Astrocyte of the spinal cord (primary cell): ENCODE results near the gene ABTB2.

Source experiments
- DNase-seq: peaks from one replicate; pipeline ENCODE4 v3.0.0; 2011; ENCODE audit warnings: low read depth, low spot score
- H3K4me3 ChIP-seq: 2 replicates; pipeline ENCODE4 v1.5.1; 2011; ENCODE audit warnings: low read depth, mild to moderate bottlenecking, low read length, moderate library complexity
- in situ Hi-C: cut with HindIII; loops from 2 replicates; pipeline ENCODE4 v1.10.0; 2017; ENCODE audit warnings: low sequenced_read_pairs
- TF ChIP-seq, protein P1 (sequence below): IDR thresholded peaks from 2 replicates; pipeline ENCODE4 v1.5.1; 2012; ENCODE audit warnings: low read depth, mild to moderate bottlenecking, low read length, inconsistent platforms

Gene ABTB2

DNA sequence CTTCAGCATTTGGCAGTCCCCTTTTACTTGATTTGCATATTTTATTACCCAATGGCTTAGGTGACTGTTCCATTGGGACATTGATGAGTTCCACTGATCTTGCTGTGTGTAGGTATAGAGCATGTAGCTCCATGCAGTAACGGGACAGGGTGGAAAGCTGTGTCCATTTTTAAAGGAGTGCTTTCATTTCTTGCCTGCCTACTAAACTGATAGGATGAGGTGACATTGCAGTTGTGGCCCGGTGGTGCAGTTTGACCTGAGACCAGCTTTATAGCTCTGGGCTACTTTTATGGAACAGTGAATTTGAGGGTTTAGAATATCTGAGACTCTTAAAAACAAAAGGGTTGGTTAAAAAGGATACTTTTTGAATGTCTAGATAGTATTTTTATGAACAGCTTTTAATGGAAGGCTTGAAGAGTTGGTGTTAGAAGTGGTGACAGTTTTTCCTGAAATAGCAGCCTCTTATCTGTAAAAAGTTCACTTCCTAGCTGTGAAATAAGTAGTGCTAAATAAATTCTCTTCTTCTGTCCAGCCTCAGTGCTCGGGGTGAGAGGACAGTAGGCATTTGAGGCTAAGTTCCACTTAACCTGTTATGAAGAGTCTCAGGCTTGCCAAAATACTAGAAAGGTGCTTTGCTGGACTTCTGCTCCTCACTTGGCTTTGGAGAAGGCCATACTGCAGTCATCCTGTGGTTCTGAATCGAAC is 225.4 kb downstream of the ABTB2 start:
- no peak for DNase-seq
- H3K4me3 ChIP-seq: no peak overlapping the region
- in situ Hi-C loops: no loop called here
- TF ChIP-seq, protein P1, sequence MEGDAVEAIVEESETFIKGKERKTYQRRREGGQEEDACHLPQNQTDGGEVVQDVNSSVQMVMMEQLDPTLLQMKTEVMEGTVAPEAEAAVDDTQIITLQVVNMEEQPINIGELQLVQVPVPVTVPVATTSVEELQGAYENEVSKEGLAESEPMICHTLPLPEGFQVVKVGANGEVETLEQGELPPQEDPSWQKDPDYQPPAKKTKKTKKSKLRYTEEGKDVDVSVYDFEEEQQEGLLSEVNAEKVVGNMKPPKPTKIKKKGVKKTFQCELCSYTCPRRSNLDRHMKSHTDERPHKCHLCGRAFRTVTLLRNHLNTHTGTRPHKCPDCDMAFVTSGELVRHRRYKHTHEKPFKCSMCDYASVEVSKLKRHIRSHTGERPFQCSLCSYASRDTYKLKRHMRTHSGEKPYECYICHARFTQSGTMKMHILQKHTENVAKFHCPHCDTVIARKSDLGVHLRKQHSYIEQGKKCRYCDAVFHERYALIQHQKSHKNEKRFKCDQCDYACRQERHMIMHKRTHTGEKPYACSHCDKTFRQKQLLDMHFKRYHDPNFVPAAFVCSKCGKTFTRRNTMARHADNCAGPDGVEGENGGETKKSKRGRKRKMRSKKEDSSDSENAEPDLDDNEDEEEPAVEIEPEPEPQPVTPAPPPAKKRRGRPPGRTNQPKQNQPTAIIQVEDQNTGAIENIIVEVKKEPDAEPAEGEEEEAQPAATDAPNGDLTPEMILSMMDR: no peak

DNA sequence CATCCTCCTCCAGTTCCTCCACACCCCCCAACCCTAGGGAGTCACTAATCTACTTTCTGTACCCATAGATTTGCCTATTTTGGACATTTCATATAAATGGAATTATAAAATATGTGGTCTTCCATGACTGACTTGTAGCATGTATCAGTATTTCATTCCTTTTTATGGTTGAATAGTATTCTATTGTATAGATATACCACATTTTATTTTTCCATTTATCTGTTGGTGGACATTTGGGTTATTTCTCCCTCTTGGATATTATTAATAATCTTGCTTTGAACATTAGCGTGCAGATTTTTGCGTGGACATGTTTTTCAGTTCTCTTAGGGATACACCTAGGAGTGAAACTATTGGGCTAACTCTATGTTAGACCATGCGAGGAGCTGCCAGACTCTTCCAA is 229.0 kb downstream of the ABTB2 start:
- DNase-seq: no peak
- in situ Hi-C loops: no loop called here
- TF ChIP-seq, protein P1: no peak
- H3K4me3 ChIP-seq: no peak overlapping the region

DNA sequence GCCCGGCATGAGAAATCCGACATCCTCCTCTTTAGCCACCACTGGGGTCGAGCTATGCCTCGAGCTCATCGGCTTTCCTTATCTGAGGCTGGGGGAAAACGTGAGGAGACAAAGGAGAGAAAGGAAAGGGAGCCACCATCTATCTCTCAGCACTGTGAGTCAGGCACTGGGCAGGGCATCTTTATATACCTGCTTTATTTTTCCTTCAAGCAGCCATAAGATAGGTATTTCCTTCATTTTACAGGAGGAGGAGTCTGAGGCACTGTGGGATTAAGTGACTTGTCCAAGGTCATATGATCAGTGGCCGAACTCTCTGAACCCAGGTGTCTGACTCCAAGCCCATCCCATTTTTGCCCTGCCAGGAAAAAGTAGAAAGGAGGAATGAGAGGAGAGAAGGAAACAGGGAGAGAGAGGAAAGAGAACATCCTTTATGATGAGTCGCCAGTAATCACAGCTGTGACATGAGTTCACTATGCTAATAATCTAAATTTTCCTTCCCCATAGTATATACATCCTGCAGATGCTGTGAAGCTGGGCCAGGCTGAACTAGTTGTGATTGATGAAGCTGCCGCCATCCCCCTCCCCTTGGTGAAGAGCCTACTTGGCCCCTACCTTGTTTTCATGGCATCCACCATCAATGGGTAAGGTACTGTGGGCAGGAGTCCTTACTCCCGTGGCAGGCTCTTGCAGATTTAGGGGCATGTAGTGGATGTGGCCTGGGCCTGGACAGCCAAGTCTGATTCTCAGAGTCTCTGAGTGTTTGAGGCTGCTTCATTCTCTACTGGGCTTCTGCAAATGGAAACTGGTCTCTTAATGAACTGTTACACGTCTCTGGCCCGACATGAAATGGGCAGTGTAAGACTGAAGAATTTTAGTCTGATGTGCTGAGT is 230.6 kb downstream of the ABTB2 start:
- in situ Hi-C loops: no loop called here
- DNase-seq: no peak
- H3K4me3 ChIP-seq: no peak overlapping the region
- TF ChIP-seq, protein P1: no peak

DNA sequence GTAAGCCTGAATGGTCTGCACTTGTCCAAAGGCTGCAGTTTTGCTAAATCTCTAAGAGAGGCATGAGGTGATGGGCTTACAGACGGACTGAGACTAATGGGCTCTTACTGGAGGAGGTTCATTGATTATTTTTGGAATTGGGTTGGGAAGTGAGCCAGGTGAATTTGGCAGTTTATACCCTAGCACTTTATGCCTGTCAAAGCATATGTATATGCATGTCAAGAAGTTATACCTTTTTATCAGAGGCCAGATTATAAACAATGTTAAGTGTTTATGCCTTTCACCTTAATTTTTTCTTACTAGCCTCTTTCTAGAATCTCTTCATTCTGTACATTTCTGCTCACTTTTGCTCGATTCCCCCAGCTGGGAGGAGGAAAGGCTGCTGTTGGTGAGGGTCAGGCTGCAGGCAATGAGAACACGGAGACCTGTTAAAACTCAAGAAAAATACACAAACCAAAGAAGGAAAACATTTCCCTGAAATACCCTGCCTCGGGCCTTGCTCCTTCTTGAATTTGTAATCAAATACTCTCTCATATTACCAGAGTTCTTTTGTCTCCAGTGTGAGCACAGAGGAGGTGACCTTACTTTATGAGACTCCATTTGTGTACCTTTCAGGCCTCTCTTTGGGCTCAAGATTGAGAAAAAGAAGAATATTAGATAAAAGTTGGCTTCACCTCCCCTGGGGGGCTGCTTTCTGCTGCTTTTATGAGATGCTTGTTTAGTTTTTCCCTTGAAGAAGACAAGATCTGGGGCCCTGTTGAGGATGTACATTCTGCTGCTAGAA is 232.7 kb downstream of the ABTB2 start:
- DNase-seq: no peak
- TF ChIP-seq, protein P1: no peak
- no peak overlapping the region for H3K4me3 ChIP-seq
- in situ Hi-C loops: no loop called here

DNA sequence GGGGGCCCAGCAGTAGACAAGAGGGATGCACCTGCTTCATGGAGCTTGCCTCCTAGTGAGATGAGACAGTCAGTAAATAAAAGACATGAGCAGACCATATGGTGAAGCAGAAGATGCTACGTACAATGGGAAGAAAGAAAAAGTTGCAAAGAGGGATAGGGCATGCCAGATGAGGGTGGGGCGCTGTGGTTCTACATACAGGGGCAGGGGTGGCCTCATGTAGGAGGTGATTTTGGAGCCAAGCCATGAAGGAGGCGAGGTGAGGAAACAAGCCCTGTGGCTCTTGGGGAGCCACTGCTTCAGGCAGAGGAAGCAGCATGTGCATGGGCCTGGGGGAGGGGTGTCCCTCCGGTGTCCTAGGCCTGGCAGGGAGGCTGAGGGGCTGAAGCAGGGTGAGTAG is 237.2 kb downstream of the ABTB2 start:
- TF ChIP-seq, protein P1: no peak
- no peak for DNase-seq
- in situ Hi-C loops: no loop called here
- no peak overlapping the region for H3K4me3 ChIP-seq

DNA sequence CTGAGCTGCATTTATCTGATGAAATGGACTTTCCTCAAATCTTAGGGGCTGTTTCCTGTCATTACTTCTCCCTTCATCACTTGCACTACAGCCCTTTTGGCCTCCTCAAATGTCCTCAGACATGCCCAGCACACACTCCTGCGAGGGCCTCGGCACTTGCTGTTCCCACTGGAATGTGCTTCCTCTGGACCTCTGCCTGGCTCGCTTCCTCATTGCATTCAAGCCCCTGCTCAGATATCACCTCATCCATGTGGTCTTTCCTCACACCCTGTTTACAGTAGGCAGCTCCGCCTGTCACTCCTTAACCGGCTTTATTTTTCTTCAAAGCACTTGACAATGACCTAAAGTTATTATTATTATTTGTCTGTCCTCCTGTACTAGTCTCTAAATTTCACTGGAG is 243.3 kb downstream of the ABTB2 start:
- no peak for DNase-seq
- TF ChIP-seq, protein P1: no peak
- no peak overlapping the region for H3K4me3 ChIP-seq
- in situ Hi-C loops: no loop called here
